Activated naive CD4-positive, alpha-beta T cell treated with anti-CD3 and anti-CD28 coated beads, Interleukin-2, amount 50 U/mL, for 72 hours (primary cell): ENCODE measurements around the gene INPP5F. TPM values are rescaled to one million over a fixed set of nuclear protein-coding genes. Genes with fewer than 3 reads are reported as not detected.
"Not testable (repeated sequence)": the region's sequence is repeated elsewhere in the genome, so short reads cannot be mapped to it uniquely, and the experiment has no call there.

Experiments used
- ATAC-seq, 2 donors: fragments of 150-1000 bp; cut with Tn5 transposase; 2 replicates each; pipeline ENCODE4 v1.10.0; 2021; ENCODE audit warnings: mild to moderate bottlenecking in 2 of 2, moderate library complexity in 2 of 2
- DNase-seq, 2 donors: peaks; one replicate each; pipeline ENCODE4 v3.0.0; 2021 to 2022; ENCODE audit warnings: low spot score in 2 of 2
- H3K27ac Mint-ChIP-seq, 2 donors: one replicate each; pipeline ENCODE4 v1.8.0; 2022; ENCODE audit warnings: mild to moderate bottlenecking in 2 of 2, mixed read lengths in 2 of 2
- H3K36me3 Mint-ChIP-seq, 2 donors: one replicate each; pipeline ENCODE4 v1.8.0; 2022; ENCODE audit warnings: mixed read lengths in 2 of 2
- H3K9me3 Mint-ChIP-seq, 2 donors: one replicate each; pipeline ENCODE4 v1.8.0; 2022; ENCODE audit warnings: mixed read lengths in 2 of 2
- total RNA-seq, 2 donors: library from RNA; stranded (reverse); gene quantifications; one replicate each; pipeline ENCODE4 v1.2.3, GENCODE V29; 2022

INPP5F gene
- total RNA-seq, 2 donors from 2014 or later: 23.0 to 27.3 TPM

- H3K36me3 Mint-ChIP-seq: peaks cover 0 to 7% of the 10 kb centered on the region in 2 donors
- ATAC-seq: no peak
- no peaks in the 10 kb centered on the region for H3K9me3 Mint-ChIP-seq
- no peak for DNase-seq
- no peak overlapping the region for H3K27ac Mint-ChIP-seq
Observed at GRCh38 chr10:119778776-119779445, 53.1 kb downstream of the INPP5F start.

- no peak for ATAC-seq
Observed at GRCh38 chr10:119780879-119781480, 55.1 kb downstream of the INPP5F start.

GRCh38 chr10:119781498-119781897 is 55.6 kb downstream of the INPP5F start:
- ATAC-seq: no peak
- DNase-seq: no peak
- Mint-ChIP-seq H3K36me3 (peaks cover 0 to 7% of the 10 kb centered on the region in 2 donors), H3K27ac (no peak overlapping the region), H3K9me3 (no peaks in the 10 kb centered on the region)

More at GRCh38 chr10:119780879-119781480, 55.1 kb downstream of the INPP5F start:
- no peak overlapping the region for H3K27ac Mint-ChIP-seq
- no peaks in the 10 kb centered on the region for H3K9me3 Mint-ChIP-seq
- peaks cover 0 to 7% of the 10 kb centered on the region in 2 donors for H3K36me3 Mint-ChIP-seq
- DNase-seq: no peak

- Mint-ChIP-seq H3K27ac (no peak overlapping the region), H3K36me3 (peaks cover 0 to 7% of the 10 kb centered on the region in 2 donors), H3K9me3 (no peaks in the 10 kb centered on the region)
- ATAC-seq (no peak), DNase-seq (no peak)
Observed at GRCh38 chr10:119782981-119783664, 57.3 kb downstream of the INPP5F start.

GRCh38 chr10:119783665-119784027 is 57.8 kb downstream of the INPP5F start:
- ATAC-seq: no peak
- DNase-seq: no peak
- Mint-ChIP-seq H3K9me3 (no peaks in the 10 kb centered on the region), H3K36me3 (peaks cover 0 to 7% of the 10 kb centered on the region in 2 donors), H3K27ac (no peak overlapping the region)

- Mint-ChIP-seq H3K36me3 (peaks cover 0 to 7% of the 10 kb centered on the region in 2 donors), H3K9me3 (no peaks in the 10 kb centered on the region), H3K27ac (peak overlapping the region in 1 of 2 donors; percentile 16)
- DNase-seq (no peak), ATAC-seq (peak; percentile 67 to 76)
Observed at GRCh38 chr10:119784340-119785067, 58.7 kb downstream of the INPP5F start.

- H3K36me3 Mint-ChIP-seq: peaks cover 0 to 6% of the 10 kb centered on the region in 2 donors
- ATAC-seq: no peak
- no peaks in the 10 kb centered on the region for H3K9me3 Mint-ChIP-seq
- DNase-seq: no peak
- no peak overlapping the region for H3K27ac Mint-ChIP-seq
Observed at GRCh38 chr10:119786117-119786769, 60.4 kb downstream of the INPP5F start.

GRCh38 chr10:119795101-119795500 is 69.3 kb downstream of the INPP5F start:
- H3K36me3 Mint-ChIP-seq: peaks cover 6 to 11% of the 10 kb centered on the region in 2 donors
- not testable (repeated sequence) for DNase-seq, H3K9me3 Mint-ChIP-seq, ATAC-seq, H3K27ac Mint-ChIP-seq

GRCh38 chr10:119796039-119796438 is 70.2 kb downstream of the INPP5F start:
- H3K36me3 Mint-ChIP-seq: peaks cover 6 to 11% of the 10 kb centered on the region in 2 donors
- no peak overlapping the region for H3K27ac Mint-ChIP-seq
- ATAC-seq (no peak), DNase-seq (no peak)
- H3K9me3 Mint-ChIP-seq: no peaks in the 10 kb centered on the region

GRCh38 chr10:119801176-119801575 is 75.3 kb downstream of the INPP5F start:
- ATAC-seq: no peak
- H3K36me3 Mint-ChIP-seq: peaks cover 11 to 16% of the 10 kb centered on the region in 2 donors
- no peak for DNase-seq

GRCh38 chr10:119801998-119802538 is 76.2 kb downstream of the INPP5F start:
- ATAC-seq (peak; percentile 49 to 95), DNase-seq (no peak)
- H3K27ac Mint-ChIP-seq: no peak overlapping the region
- H3K9me3 Mint-ChIP-seq: no peaks in the 10 kb centered on the region
- peaks cover 2 to 10% of the 10 kb centered on the region in 2 donors for H3K36me3 Mint-ChIP-seq

More at GRCh38 chr10:119801176-119801575, 75.3 kb downstream of the INPP5F start:
- Mint-ChIP-seq H3K27ac (no peak overlapping the region), H3K9me3 (no peaks in the 10 kb centered on the region)

GRCh38 chr10:119803264-119803663 is 77.4 kb downstream of the INPP5F start:
- H3K36me3 Mint-ChIP-seq: peaks cover 0 to 10% of the 10 kb centered on the region in 2 donors
- ATAC-seq (no peak), DNase-seq (no peak)
- no peak overlapping the region for H3K27ac Mint-ChIP-seq
- no peaks in the 10 kb centered on the region for H3K9me3 Mint-ChIP-seq

- H3K36me3 Mint-ChIP-seq: peaks cover 0 to 10% of the 10 kb centered on the region in 2 donors
- no peak for ATAC-seq
- no peak overlapping the region for H3K27ac Mint-ChIP-seq
- no peaks in the 10 kb centered on the region for H3K9me3 Mint-ChIP-seq
- no peak for DNase-seq
Observed at GRCh38 chr10:119805702-119806230, 79.9 kb downstream of the INPP5F start.

GRCh38 chr10:119806334-119807130 is 80.7 kb downstream of the INPP5F start:
- DNase-seq (no peak), ATAC-seq (no peak)
- H3K27ac Mint-ChIP-seq: no peak overlapping the region
- no peaks in the 10 kb centered on the region for H3K9me3 Mint-ChIP-seq
- H3K36me3 Mint-ChIP-seq: peaks cover 0 to 10% of the 10 kb centered on the region in 2 donors
